22Rv1 (cell line): ENCODE data around the gene ITIH1.
A peak's percentile ranks its signal among the peaks of the same experiment; 100 is the strongest.

Source experiments
- CTCF ChIP-seq: fragments of 450-650 bp; IDR thresholded peaks from 2 replicates; pipeline ENCODE4 v1.5.1; 2017; ENCODE audit warnings: mild to moderate bottlenecking
- ZFX ChIP-seq: fragments of 450-650 bp; IDR thresholded peaks from 2 replicates; pipeline ENCODE4 v1.6.1; 2017; ENCODE audit warnings: antibody characterized with exemption, borderline replicate concordance

- TF ChIP-seq CTCF (peak; percentile 19; the same call in 1 of the 2 replicates), ZFX (no peak)
These were observed 15.0 kb downstream of the ITIH1 start for GRCh38 chr3:52792413-52792812.
